GM12878 (cell line): Measurements from ENCODE around the gene GET3. TPM values are rescaled to one million over a fixed set of nuclear protein-coding genes. Genes with fewer than 3 reads are reported as not detected.

Experiments
- ATAC-seq: fragments of 200-7000 bp; cut with Tn5 transposase; 3 replicates; pipeline ENCODE4 v1.9.1; 2020; ENCODE audit warnings: mild to moderate bottlenecking, moderate library complexity
- BruUV-seq: library from RNA; stranded (reverse); fragments of 400-500 nt; replicated peaks from 2 replicates; lab custom pipeline; 2021; lab: Mats Ljungman, UMichigan
- CTCF ChIA-PET: fragments of 300-600 bp; sonication (Branson Sonifier 250); formaldehyde crosslinking; extraction: SDS; loops from one replicate; lab custom pipeline; 2021; ENCODE audit warnings: inconsistent platforms; lab: Yijun Ruan, JAX
- POLR2A ChIA-PET: fragments of 350-600 bp; formaldehyde crosslinking; extraction: SDS; loops from one replicate; lab custom pipeline; 2021; ENCODE audit warnings: inconsistent platforms; lab: Charles Lee
- RAD21 ChIA-PET: fragments of 300-600 bp; sonication (Branson Sonifier 250); formaldehyde crosslinking; loops from one replicate; lab custom pipeline; 2023; ENCODE audit warnings: antibody characterized with exemption; ENCODE audit not compliant: unreplicated experiment; lab: Charles Lee
- SMC1A ChIA-PET: fragments of 300-600 bp; sonication (Branson Sonifier 250); formaldehyde crosslinking; loops from one replicate; lab custom pipeline; 2023; ENCODE audit not compliant: unreplicated experiment, uncharacterized antibody; lab: Charles Lee
- DNase-seq: peaks from one replicate; pipeline ENCODE4 v3.0.0-alpha.2; 2011; ENCODE audit warnings: low read depth, low spot score
- FAIRE-seq: peaks from 3 replicates; lab custom pipeline; 2011; peaks lifted over from hg19 to GRCh38; lab: Jason Lieb, UNC
- H2AFZ ChIP-seq: 2 replicates; pipeline ENCODE4 v1.6.0; 2011; ENCODE audit warnings: low read depth, low read length, control low read depth; ENCODE audit not compliant: control insufficient read depth
- H3K27ac ChIP-seq: 2 replicates; pipeline ENCODE4 v1.5.1; 2011; ENCODE audit warnings: control low read depth; ENCODE audit not compliant: control insufficient read depth, insufficient read depth
- H3K27me3 ChIP-seq, 2 experiments: replicated peaks in 1 of 2; 2 replicates each; pipeline versions ENCODE4 v1.6.0 to v1.6.1; 2011; ENCODE audit warnings: low read length in 1 of 2; ENCODE audit not compliant: control insufficient read depth in 2 of 2, insufficient read depth in 2 of 2
- H3K36me3 ChIP-seq, 2 experiments: 2 replicates each; pipeline ENCODE4 v1.5.1; 2011; ENCODE audit warnings: low read length in 1 of 2; ENCODE audit not compliant: control insufficient read depth in 2 of 2, insufficient read depth in 2 of 2
- H3K4me1 ChIP-seq: 2 replicates; pipeline ENCODE4 v1.6.1; 2011; ENCODE audit warnings: mild to moderate bottlenecking, low read length, moderate library complexity, mixed read lengths; ENCODE audit not compliant: control insufficient read depth, insufficient read depth
- H3K4me2 ChIP-seq: 2 replicates; pipeline ENCODE4 v1.6.0; 2011; ENCODE audit warnings: control low read depth; ENCODE audit not compliant: control insufficient read depth, insufficient read depth
- H3K4me3 ChIP-seq: fragments of 200-600 bp; sonication (generic); 2 replicates; pipeline ENCODE4 v1.5.1; 2016
- H3K79me2 ChIP-seq: 2 replicates; pipeline ENCODE4 v1.6.0; 2011; ENCODE audit warnings: low read length; ENCODE audit not compliant: control insufficient read depth, insufficient read depth
- H3K9ac ChIP-seq: 2 replicates; pipeline ENCODE4 v1.8.0; 2011; ENCODE audit warnings: low read length, control low read depth, mixed read lengths; ENCODE audit not compliant: control insufficient read depth, insufficient read depth
- H3K9me3 ChIP-seq: replicated peaks from 3 replicates; pipeline ENCODE4 v1.5.1; 2011; ENCODE audit warnings: mild to moderate bottlenecking, low read length; ENCODE audit not compliant: control insufficient read depth, insufficient read depth
- H4K20me1 ChIP-seq: 2 replicates; pipeline ENCODE4 v1.6.0; 2011; ENCODE audit not compliant: control insufficient read depth, insufficient read depth
- ATF7 ChIP-seq: fragments of 450-650 bp; IDR thresholded peaks from 2 replicates; pipeline ENCODE4 v1.6.1; 2016; ENCODE audit warnings: low read depth, mild to moderate bottlenecking
- BHLHE40 ChIP-seq, 2 experiments: fragments of 450-650 bp in 1 of 2; IDR thresholded peaks; 2 replicates each; pipeline ENCODE4 v1.6.1; 2011 to 2017; ENCODE audit warnings: low read depth in 2 of 2, borderline replicate concordance in 1 of 2, improper control_type of control experiment in 1 of 2, low read length in 1 of 2, mild to moderate bottlenecking in 1 of 2
- NFXL1 ChIP-seq: fragments of 450-650 bp; IDR thresholded peaks from 2 replicates; pipeline ENCODE4 v1.6.1; 2017; ENCODE audit warnings: antibody characterized with exemption, mild to moderate bottlenecking, borderline replicate concordance
- RAD51 ChIP-seq: fragments of 450-650 bp; IDR thresholded peaks from 2 replicates; pipeline ENCODE4 v1.6.1; 2016; ENCODE audit warnings: moderate library complexity, mild to moderate bottlenecking, inconsistent platforms
- SPI1 ChIP-seq: IDR thresholded peaks from 2 replicates; pipeline ENCODE4 v1.6.1; 2011; ENCODE audit warnings: low read depth, mild to moderate bottlenecking, low read length, moderate library complexity, borderline replicate concordance; ENCODE audit not compliant: insufficient read depth
- WRNIP1 ChIP-seq: IDR thresholded peaks from 2 replicates; pipeline ENCODE4 v1.6.1; 2011; ENCODE audit warnings: low read depth, low read length, improper control_type of control experiment, borderline replicate concordance
- ZBTB11 ChIP-seq: fragments of 450-650 bp; formaldehyde crosslinking; IDR thresholded peaks from 2 replicates; pipeline ENCODE4 v1.5.0; 2022; ENCODE audit warnings: mild to moderate bottlenecking, missing genetic modification characterization
- WGBS: methylation state at CpG from one replicate; pipeline ENCODE4 v1.1.6; 2016; ENCODE audit warnings: low lambda C conversion rate; ENCODE audit not compliant: insufficient replicate concordance, insufficient coverage; ENCODE audit errors: missing lambda C conversion rate; 5-methylcytosine and 5-hydroxymethylcytosine counted together
- in situ Hi-C: fragments of 300-500 bp; cut with MboI; formaldehyde crosslinking; loops from 9 replicates; pipeline ENCODE4 v1.14.3; 2018; ENCODE audit warnings: mixed read lengths
- intact Hi-C: fragments of 100-400 bp; cut with micrococcal nuclease; formaldehyde crosslinking; loops from one replicate; pipeline ENCODE4 v1.14.2; 2022; ENCODE audit not compliant: unreplicated experiment
- polyA plus RNA-seq, 11 experiments: library from polyadenylated mRNA; depleted of rRNA in 4 of 11; unstranded in 6 of 11; stranded (reverse) in 5 of 11; fragments of >200 nt; fragmentation: Nextera tagmentation in 4 of 11; fragmentation: Illumina TruSeq in 1 of 11; extraction: Ambion mirVana in 4 of 11; extraction: Trizol in 1 of 11; gene quantifications; 1 replicate in 1 of 11; 2 replicates in 10 of 11; pipeline versions ENCODE4 v1.2.1 to v1.2.3, GENCODE V29; 2011 to 2016; ENCODE audit warnings: inconsistent platforms in 2 of 11, missing spikeins in 2 of 11, low read depth in 1 of 11
- total RNA-seq, 4 experiments: library from RNA; depleted of rRNA in 3 of 4; stranded (reverse); fragments of >200 nt in 3 of 4; fragmentation: Illumina TruSeq in 1 of 4; extraction: Trizol in 1 of 4; gene quantifications; 2 replicates each; pipeline versions ENCODE4 v1.2.1 to v1.2.3, GENCODE V29; 2013 to 2021

GET3 gene
- total and polyA plus RNA-seq, 10 of the 15 experiments (the other 5 are each of a cell fraction or from before 2014, with no cell fraction given), result 14.5 to 144 (median 97.2) TPM

- no peak overlapping the region for H3K4me2 ChIP-seq
- H3K79me2 ChIP-seq, result no peaks in the 10 kb centered on the region
- POLR2A ChIA-PET, result interaction anchor here (0.6 kb wide), 2 partner anchors 12 to 1782 kb away, joined by 3 to 4 read pairs; no protein-coding TSS in a partner anchor
- H3K9me3 ChIP-seq, result no peaks in the 10 kb centered on the region
- H3K27ac ChIP-seq, result no peak overlapping the region
- WGBS, result 90% methylated on average over 8 of the region's 8 CpGs
- no peak for TF ChIP-seq BHLHE40 (IDR thresholded peaks at IDR 0.05; ENCODE audit: borderline replicate concordance in 1 of 2, low read depth in 2 of 2, low read length in 1 of 2)
- TF ChIP-seq RAD51, result no peak
- TF ChIP-seq SPI1, result no peak
- TF ChIP-seq NFXL1, result no peak
- TF ChIP-seq ZBTB11 (CRISPR knock-in tag), result no peak
- no peak for TF ChIP-seq WRNIP1
- no peak for TF ChIP-seq ATF7
- CTCF ChIA-PET, result interaction anchor here (1.1 to 1.6 kb wide), 2 partner anchors 49 to 139 kb away, joined by 3 read pairs; no protein-coding TSS in a partner anchor
- intact Hi-C loops (no loop called here), in situ Hi-C loops (no loop called here)
- RAD21 ChIA-PET, result no interaction called here
- DNase-seq (no peak), FAIRE-seq (no peak), ATAC-seq (no peak)
- no peaks in the 10 kb centered on the region for H3K27me3 ChIP-seq
- no peak overlapping the region for H3K9ac ChIP-seq
- peaks cover 26 to 36% of the 10 kb centered on the region in 2 experiments for H3K36me3 ChIP-seq
- no TSS peak for BruUV-seq
- H3K4me1 ChIP-seq, result no peaks in the 10 kb centered on the region
- no peaks in the 10 kb centered on the region for H4K20me1 ChIP-seq
- no peak overlapping the region for H3K4me3 ChIP-seq
- H2AFZ ChIP-seq, result no peak overlapping the region
- SMC1A ChIA-PET, result no interaction called here
Observed at GRCh38 chr19:12708641-12709040, 28.7 kb upstream of the GET3 start.
